Activated T-cell treated with anti-CD3 and anti-CD28 coated beads for 1 hour (primary cell): Measurements from ENCODE around the gene LRRN4.
"Not testable (repeated sequence)": the region's sequence is repeated elsewhere in the genome, so short reads cannot be mapped to it uniquely, and the experiment has no call there.

ENCODE experiments used
- DNase-seq: peaks from one replicate; pipeline ENCODE4 v3.0.0-alpha.2; 2020; ENCODE audit warnings: low read depth

LRRN4 gene

DNA sequence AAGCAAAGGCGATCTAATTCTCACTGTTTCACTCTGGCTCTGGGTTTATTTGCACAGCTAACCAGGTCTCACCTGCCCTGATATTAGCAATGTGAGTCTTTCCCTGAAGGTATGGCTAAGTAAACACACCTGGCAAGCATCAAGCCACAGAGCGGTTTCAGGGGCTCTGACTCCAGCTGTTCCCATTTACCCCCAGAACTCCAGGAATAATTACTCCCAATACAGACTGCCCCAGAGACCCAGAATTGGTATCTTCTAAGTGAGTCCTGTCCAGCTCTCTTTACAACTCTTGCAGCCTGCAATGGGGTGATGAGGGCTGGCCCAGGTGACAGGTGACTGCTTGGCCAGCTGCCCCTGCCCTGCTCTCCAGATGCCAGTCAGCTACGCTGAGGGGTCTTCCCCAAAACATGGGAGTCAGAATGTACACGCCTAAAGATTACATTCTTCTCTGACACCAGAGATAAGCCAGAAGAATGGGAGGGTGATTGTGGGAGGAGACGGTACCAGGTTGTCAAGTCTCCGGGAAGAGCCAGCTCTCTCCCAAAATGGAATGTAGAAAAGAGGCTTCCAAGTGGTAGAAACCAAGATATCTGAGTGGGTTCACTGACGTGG lies 4.9 kb upstream of the LRRN4 start:
- DNase-seq: no peak

DNA sequence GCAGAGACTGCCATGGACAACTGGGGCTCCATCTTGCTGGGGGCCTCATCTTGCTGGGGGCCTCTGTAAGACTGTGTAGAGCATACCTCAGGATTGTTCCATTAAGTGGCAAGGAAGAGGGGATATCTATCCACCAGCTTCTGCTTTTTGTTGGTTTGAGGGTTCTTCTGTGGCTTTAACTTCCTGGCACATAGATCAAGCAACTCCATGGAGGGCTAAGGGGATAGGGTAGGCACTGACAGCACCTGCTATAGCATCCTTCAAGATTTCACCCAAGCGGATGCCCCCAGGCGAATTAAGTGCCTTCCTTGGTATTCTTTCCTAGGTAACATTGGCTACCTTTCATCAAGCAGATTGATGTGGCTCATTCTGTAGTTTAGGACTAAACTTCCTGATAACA lies 3.8 kb upstream of the LRRN4 start:
- DNase-seq: no peak

DNA sequence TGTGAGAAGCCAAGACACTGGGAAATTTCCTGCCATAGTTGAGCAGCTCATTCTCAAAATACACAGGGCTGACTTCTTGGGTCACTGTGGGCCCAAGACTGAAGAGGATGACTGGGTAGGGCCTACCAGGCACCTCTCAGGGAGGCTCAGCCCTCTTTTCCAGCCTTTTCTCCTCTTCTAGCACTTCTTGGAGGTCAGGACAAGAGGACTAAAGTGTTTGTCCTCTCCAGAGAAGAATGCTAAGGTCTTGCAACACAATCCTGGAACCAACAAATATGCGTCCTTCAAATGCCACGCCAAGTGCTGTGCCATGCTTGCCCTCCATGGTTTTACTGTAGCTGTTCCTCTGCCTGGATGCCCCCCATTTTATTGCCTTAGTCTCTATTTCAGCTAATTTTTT lies 3.3 kb upstream of the LRRN4 start:
- DNase-seq: no peak

DNA sequence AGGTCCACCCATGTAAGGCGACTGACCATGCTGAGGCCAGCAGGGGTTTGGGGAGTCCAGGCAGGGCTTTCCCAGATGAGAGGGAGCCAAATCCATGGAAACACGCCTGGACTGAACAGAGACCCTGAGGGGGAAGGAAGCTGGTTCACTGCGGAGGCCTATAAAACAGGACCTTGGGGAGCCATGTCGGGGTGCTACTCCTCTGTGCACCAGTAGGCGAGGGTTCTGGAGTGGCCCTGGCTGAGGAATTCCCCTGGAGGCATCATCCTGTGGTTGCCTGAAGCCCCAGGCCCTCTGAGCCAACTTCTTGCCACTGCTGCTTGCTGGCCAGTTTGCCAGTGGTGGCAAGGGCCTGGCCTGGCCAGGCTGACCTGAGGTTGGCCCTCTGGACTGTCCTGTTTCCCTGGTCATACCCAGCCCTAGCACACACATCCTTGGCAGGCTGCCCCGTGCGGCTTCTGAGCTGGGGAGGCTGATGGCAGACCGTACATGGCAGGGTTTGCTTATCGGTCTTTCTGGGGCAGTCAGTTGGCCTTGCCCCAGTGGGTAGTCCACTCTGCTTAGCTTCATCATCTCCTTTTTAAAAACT lies 2.2 kb upstream of the LRRN4 start:
- no peak for DNase-seq

DNA sequence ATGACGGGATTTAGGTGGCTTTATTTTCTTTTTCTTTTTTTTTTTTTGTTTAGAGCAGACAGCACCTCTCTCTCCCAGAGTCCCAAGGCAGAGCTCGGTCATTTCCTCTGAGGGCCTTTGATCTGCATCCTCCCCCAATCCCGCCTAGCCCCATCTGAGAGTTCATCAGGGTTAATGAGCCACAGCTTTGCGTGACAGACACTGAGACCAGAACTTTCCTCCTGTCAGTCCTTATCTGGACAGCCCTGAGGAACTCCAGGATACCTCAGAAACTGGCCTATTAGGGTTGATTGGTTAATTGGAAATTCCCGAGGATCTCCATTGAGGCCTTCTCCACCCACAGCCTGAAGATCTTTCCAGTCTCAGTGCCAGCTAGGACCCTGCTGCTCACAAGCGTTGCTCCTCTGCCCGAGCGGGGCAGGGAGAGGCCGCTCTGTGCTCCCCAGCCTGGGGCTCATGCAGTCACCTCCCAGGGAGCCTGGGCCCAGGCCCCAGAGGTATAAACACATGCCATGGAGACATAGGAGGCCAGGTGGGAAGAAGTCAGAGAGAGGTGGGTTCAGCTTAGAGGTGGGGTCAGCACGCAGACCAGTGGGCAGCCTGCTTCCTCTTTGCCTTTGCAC lies 1.4 kb upstream of the LRRN4 start:
- DNase-seq: no peak

DNA sequence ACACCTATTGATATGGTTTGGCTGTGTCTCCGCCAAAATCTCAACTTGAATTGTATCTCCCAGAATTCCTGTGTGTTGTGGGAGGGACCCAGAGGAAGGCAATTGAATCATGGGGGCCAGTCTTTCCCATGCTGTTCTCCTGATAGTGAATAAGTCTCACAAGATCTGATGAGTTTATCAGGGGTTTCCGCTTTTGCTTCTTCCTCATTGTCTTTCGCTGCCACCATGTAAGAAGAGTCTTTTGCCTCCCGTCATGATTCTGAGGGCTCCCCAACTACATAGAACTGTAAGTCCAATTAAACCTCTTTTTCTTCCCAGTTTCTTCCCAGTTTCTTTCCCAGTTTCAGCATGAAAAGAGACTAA lies 810 bp upstream of the LRRN4 start:
- DNase-seq: not testable (repeated sequence)

DNA sequence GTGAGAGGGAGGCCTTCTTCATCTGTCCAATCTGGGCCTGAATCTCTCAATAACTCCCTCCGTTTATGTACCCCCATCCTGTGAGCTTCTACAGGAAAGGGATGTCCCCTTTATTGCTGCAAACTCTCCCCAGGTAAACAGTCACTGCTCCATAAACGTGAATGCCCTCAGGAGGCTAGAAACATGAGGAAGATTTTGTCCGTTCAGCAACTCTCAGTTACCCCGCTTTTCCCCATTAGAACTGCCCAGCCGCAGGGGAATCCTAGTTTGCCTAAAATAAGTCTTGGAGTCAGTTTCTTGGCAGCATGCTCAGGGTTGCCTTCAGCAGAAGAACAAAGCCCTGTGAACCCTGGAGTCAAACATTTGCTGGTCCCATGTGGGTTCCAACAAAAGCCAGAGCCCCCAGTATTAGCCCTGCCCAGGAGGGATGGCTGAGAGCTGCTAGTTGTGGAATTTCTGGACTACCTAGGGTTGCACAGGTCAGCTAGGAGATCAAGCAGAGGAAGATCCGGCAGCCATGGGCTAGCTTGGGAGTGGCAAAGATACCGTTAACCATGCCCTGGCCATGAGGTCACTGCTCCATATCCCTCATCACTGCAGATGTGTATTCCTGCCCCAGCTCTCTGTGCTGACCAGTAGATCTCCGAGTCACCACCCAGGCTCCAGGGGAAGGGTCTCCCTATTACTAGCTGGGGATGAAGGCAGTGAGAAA lies 640 bp downstream of the LRRN4 start:
- no peak for DNase-seq

DNA sequence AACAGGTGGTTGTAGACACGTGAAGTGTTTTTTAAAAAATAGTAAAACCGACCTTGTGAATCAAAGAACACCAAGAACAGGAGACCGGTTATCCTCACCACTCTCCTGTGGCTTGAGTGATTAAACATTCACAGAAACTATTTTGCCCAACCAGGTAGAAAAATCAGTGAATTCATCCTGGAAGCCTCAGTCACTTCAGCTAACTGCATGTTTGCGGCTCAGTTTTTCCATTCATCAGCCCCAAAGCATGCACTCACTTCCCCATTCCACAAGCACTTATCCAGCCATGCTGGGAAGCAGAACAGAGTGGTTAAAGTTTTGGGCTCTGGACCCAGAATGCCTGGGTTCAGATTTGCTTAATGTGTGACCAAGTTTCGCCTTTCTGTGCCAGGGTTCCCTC lies 2.4 kb downstream of the LRRN4 start:
- DNase-seq: no peak

DNA sequence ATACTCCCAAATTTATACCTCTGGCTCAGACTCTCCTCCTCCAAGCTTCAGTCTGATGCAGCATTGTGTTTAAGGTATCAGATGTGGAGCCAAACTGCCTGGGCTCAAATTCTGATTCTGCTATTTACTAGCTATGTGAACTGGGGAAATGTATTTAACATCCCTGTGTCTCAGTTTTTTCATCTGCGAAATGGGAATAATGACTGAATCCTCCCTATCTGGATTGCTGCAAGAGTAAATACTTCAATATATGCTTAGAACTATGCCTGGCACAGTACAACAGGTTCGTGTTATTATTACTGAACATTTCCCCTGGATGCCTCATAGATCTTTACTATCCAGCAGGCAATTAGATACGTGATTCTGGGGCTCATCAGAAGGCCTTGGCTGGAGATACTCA lies 5.5 kb downstream of the LRRN4 start:
- no peak for DNase-seq

DNA sequence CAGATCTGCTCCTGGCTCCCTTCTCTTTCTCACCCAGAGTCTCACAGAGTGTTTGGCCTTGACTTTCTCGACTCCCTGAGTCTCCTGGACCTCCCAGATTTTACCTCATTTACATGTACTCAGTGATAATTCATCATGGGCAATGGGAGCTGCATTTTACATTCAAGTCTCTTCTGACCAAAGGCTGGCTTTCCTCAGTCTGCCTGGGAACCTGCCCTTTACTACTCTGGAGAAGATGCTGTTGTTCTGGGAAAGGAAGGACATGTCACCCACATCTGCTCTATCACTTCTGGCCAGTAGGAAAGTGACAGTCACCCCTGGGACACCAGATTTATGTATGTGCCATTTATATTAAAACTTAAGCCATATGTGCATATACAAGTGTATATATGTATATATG lies 7.4 kb downstream of the LRRN4 start:
- no peak for DNase-seq

DNA sequence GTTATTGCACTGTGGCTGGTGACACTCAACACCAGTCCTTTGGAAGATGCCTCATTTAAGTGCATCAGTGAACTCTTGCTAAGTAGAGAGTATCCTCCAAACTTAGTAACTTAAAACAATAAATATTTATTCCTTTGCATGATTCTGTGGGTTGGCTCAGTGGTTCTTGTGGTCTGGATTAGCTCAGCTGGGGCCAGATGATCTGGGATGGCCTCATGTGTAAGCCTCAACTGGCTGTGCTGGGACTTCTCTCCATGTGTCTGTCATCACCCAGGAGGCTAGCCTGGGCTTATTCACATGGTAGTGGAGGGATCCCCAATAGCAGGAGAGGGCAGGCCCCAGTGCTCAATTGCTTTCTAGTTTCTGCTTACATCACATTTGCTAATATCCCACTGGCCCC lies 8.3 kb downstream of the LRRN4 start:
- DNase-seq: no peak

DNA sequence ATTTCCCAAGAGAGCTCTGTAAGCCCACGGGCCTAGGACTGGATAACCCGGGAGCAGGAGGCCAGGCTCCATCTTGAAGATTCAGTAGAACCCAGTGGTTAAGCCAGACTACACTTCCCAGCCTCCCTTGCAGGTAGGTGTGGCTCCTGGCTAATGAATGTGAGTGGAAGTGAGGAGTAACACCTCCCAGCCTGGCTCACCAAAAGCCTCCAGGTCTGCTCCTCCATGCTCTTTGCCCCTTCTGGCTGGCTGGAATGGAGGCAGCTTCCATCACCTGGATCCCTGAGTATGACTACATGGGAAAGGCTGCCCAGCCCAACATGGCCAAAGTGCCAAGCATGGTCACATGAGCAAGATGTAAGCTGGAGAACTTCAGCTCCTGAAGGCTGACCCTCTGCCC lies 9.7 kb downstream of the LRRN4 start:
- DNase-seq: no peak

DNA sequence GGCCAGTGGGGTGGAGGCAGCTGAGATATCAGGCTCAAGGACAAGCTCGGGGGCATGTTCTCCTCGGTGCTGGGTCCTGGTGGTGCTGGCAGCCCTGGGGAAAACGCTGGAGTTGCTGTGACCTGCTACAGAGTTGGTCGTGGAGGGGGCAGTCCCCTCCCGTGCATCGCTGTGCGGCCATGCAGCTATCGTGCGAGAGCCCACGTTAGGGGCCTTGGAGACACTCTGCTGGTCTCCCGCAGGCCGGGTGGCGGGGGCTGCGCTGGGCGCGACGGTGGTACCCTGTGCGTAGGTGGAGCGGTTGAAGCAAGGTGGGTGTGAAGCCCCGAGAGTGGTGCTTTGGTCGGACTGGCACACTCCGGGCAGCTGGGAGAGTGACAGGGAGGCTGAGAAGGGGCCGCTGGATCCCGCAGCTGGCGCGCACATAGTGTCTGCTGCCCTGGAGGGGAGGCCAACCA lies 12.0 kb downstream of the LRRN4 start:
- no peak for DNase-seq

DNA sequence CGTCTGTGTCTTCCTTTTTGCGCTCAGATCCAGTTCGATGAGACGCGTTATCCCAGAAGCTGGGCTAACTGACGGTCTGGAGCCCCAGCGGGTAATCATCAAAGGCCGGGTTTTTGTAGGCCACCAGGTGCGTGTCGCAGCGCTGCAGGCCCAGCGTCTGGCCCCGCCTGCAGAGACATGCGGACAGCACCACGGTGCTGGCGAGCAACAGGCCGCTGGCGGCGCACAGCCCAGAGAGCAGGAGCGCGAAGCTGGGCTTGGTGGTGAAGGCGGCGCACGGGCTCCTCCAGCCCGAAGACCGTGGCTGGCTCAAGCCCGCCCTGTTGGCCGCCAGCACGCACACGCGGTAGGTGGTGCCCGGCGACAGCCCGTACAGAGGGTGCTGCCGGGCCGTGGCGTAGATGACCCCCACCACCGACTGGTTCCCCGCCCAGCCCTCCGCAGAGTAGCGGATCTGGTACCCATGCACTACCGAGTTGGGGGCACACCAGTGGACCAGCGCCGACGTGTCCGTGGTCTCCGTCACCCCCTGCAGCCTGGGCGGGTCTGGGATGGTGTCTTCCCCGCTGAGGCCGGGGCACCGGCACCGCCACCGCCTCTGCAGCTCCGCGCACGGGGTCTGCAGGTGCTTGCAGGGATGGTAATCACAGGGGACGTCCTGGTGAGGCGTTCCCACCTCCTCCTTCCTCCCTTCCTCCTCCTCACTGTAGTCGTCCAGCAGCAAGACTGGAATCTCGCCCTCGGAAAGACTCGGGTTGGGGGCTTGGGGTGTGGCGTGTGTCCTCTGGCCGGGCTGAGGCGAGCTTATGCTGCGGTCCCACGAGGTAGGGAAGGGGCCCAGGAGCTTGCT lies 12.7 kb downstream of the LRRN4 start:
- no peak for DNase-seq

DNA sequence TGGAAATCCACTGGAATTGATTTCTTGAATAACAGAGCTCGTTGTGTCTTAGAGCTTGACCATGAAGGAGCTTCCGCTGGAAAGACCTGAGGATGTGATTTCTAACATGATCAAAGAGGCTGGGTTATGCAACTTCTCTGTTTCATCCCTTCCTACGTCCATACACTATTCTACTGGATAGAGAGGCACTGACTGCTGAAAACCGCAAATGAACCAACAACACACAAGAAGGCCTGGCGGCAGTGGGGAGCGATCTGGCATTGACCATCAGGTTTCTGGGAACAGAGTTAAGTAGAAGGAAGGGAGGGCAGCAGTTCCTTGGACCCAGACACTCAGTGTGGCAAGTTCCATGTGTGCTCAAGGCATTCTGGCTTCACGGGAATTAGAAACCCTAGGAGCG lies 13.3 kb downstream of the LRRN4 start:
- no peak for DNase-seq

DNA sequence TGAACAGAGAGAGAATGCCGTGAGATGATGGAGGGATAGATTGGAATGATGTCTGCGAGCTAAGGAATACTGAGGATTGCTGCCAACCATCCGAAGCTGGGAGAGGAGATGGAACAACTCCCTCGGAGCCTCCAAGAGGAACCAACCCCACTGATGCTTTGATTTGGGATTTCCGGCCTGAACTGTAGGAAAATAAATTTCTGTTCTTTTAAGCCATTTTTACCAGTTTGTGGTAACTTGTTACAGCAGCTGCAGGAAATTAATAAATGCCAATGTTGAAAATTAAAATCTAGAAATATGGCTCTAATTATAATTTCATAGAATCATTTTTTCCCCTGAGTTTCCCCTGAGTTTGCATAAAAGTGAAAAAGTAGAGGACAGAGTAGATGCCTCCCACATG lies 14.1 kb downstream of the LRRN4 start:
- DNase-seq: no peak

DNA sequence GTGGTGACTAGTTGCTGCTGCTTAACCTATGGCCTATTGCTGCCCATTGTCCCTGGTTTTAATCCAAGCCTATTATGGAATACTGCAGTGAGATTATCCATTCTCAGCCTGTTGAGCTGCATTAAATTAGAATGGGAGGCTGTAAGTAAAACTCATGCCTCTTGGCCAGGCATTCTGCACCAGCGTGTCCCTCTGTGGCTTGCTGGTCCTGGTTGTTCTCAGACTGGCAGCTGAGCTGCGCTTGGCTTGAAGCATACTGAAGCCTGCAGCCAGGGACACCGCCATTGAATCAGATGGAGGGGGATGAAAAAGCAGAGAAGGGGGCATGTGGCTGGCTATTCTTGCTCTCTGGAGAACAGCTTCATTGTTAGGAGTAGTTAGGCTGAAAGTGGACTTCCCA lies 15.6 kb downstream of the LRRN4 start:
- no peak for DNase-seq

DNA sequence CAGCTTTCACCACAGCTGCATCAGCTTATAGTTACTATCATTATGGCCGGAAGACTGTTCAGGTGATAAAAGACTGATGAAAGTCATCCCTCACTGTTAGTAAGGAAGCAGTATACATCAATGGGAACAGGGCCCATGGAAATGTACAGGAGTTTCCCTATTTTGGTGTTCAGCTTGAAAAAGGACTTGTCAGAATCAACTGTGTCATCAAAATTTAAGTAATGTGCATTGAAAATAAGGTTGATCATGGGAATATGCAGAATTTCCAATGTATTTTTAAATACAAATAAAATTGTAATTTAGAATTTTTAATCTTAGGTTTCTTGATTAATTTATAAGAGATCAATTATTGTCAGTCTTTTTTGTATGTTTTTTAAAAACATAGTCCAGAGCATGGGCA lies 16.8 kb downstream of the LRRN4 start:
- DNase-seq: no peak

DNA sequence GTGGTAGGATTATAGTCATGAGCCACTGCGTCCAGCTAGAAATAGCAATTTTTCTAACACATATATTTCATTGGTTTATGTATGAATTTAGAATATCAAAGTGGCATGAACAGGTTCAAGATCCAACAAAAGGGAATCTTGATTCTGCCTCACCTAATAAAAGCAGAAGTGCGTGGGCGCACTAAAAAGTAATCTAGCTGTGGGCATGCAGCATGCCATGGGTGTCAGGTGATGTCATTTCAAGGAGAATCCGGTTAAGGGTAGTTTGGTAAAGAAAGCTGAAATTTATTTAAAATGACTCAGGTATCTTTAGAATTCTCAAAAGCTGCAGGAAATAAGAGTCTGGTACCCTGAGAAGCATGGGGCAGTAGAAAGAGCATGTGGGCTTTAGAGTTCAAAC lies 17.6 kb downstream of the LRRN4 start:
- DNase-seq: no peak

DNA sequence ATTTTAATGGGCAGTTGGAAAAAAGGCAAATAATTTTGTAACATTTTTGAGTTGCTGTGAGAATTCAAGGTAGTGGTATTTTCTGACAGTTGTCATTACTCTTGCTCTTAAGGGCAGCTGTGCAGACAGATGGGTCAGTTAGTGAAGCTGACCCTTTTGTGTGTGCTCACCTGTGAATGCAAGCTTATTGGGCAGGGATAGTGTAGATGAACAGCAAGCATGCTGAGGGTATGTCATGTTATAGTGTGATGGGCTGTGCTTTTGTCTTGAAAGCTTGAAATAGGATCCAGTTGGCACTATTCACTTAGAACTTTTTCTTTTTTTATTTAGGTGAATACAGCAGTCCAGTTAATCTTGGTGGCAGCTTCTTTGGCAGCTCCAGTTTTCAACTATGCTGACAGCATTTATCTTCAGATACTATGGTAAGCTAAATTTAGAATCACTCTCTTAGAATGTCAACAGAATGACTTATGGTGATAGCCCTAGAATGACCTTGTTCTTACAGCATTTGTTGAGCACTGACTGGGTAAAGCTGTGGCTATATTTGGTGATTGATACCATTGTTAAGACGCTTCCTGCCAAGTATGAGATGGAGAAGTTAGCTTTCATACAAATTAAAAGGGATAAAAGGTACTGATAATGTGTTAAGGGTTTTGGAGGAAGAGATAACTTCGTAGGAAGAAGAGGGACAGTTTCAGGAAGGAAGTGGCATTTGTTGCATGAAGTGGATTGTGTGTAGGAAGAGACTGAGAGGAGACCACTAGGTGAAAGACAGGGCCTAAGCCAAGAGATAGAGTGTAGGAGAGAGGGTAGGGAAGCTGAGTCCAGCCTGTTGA lies 19.5 kb downstream of the LRRN4 start:
- no peak for DNase-seq

DNA sequence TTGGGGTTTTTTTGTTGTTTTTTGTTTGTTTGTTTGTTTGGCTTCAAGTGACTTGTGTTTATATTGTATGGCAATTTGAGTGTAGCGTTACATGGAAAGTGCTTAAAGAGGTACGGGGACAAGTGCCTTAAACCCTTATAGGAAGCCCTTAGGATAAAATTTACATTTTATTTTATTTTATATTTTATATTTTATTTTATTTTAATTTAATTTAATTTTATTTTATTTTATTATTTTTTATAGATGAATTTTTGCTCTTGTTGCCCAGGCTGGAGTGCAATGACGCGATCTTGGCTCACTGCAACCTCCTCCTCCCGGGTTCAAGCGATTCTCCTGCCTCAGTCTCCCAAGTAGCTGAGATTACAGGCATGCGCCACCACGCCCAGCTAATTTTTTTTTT lies 21.0 kb downstream of the LRRN4 start:
- not testable (repeated sequence) for DNase-seq
